Endometrium (tissue), 2 donors: Measurements from ENCODE around the gene MS4A6A.
"Not testable (repeated sequence)": the region's sequence is repeated elsewhere in the genome, so short reads cannot be mapped to it uniquely, and the experiment has no call there.

Experiments used
- FAIRE-seq: peaks from 2 replicates; lab custom pipeline; 2012; peaks lifted over from hg19 to GRCh38; lab: Jason Lieb, UNC
- donor health status: control.
- donor health status: control.

Gene MS4A6A

GRCh38 chr11:60183591-60184205 lies 815 bp upstream of the MS4A6A start:
- no peak for FAIRE-seq

- FAIRE-seq: no peak
These were observed 7.0 kb downstream of the MS4A6A start for GRCh38 chr11:60175860-60176275.

- FAIRE-seq: no peak
These were observed 10.9 kb downstream of the MS4A6A start for GRCh38 chr11:60172011-60172410.

- FAIRE-seq: no peak
These were observed 12.3 kb downstream of the MS4A6A start for GRCh38 chr11:60170566-60170965.

GRCh38 chr11:60169264-60169915 lies 13.5 kb downstream of the MS4A6A start:
- FAIRE-seq: no peak

- no peak for FAIRE-seq
These were observed 14.6 kb downstream of the MS4A6A start for GRCh38 chr11:60168306-60168705.

GRCh38 chr11:60165951-60166350 lies 16.9 kb downstream of the MS4A6A start:
- FAIRE-seq: no peak

- no peak for FAIRE-seq
These were observed 17.3 kb downstream of the MS4A6A start for GRCh38 chr11:60165538-60165937.

- FAIRE-seq: no peak
These were observed 18.3 kb downstream of the MS4A6A start for GRCh38 chr11:60164550-60165075.

GRCh38 chr11:60161766-60162165 lies 21.1 kb downstream of the MS4A6A start:
- FAIRE-seq: no peak

- FAIRE-seq: no peak
These were observed 21.8 kb downstream of the MS4A6A start for GRCh38 chr11:60161107-60161506.

GRCh38 chr11:60159868-60160267 lies 23.0 kb downstream of the MS4A6A start:
- no peak for FAIRE-seq

- FAIRE-seq: no peak
These were observed 23.6 kb downstream of the MS4A6A start for GRCh38 chr11:60159284-60159683.

- no peak for FAIRE-seq
These were observed 24.2 kb downstream of the MS4A6A start for GRCh38 chr11:60158636-60159035.

- FAIRE-seq: no peak
These were observed 27.0 kb downstream of the MS4A6A start for GRCh38 chr11:60155931-60156330.

- FAIRE-seq: peak; percentile 41
These were observed 30.2 kb downstream of the MS4A6A start for GRCh38 chr11:60152727-60153126.

GRCh38 chr11:60150279-60150678 lies 32.6 kb downstream of the MS4A6A start:
- no peak for FAIRE-seq

GRCh38 chr11:60145677-60146076 lies 37.2 kb downstream of the MS4A6A start:
- no peak for FAIRE-seq

GRCh38 chr11:60143768-60144167 lies 39.1 kb downstream of the MS4A6A start:
- FAIRE-seq: no peak

- FAIRE-seq: no peak
These were observed 49.0 kb downstream of the MS4A6A start for GRCh38 chr11:60133917-60134316.

- no peak for FAIRE-seq
These were observed 51.0 kb downstream of the MS4A6A start for GRCh38 chr11:60131912-60132311.

- peak; percentile 85 for FAIRE-seq
These were observed 52.4 kb downstream of the MS4A6A start for GRCh38 chr11:60130496-60130895.

GRCh38 chr11:60129853-60130252 lies 53.0 kb downstream of the MS4A6A start:
- no peak for FAIRE-seq

- not testable (repeated sequence) for FAIRE-seq
These were observed 54.0 kb downstream of the MS4A6A start for GRCh38 chr11:60128866-60129265.
